Measurements from ENCODE around the gene AMBRA1.

- TF ChIP-seq CTCF (IDR thresholded peaks at IDR 0.05) (no peak), POLR2A (IDR thresholded peaks at IDR 0.05) (no peak), EP300 (IDR thresholded peaks at IDR 0.05; ENCODE audit: low read depth) (no peak), POLR2AphosphoS5 (IDR thresholded peaks at IDR 0.05) (no peak)
Observed at GRCh38 chr11:46477136-46477535, 116.7 kb downstream of the AMBRA1 start.

Data from transverse colon (tissue), 4 donors.